H1 (cell line): ENCODE results near the gene SLC39A6. TPM values are rescaled to one million over a fixed set of nuclear protein-coding genes. Genes with fewer than 3 reads are reported as not detected.

ENCODE experiments used
- CTCF ChIA-PET: fragments of 300-600 bp; sonication (Branson Sonifier 250); formaldehyde crosslinking; loops from one replicate; lab custom pipeline; 2021; ENCODE audit not compliant: partially characterized antibody; lab: Charles Lee
- POLR2A ChIA-PET: fragments of 300-600 bp; sonication (Branson Sonifier 250); formaldehyde crosslinking; loops from one replicate; lab custom pipeline; 2021; ENCODE audit warnings: inconsistent platforms; ENCODE audit not compliant: partially characterized antibody; lab: Charles Lee
- DNase-seq, 2 experiments: peaks; one replicate each; pipeline versions ENCODE4 v3.0.0 to v3.0.0-alpha.2; 2010 to 2022; ENCODE audit warnings: low spot score in 2 of 2, low read depth in 1 of 2, mixed read lengths in 1 of 2
- FAIRE-seq: peaks from 2 replicates; lab custom pipeline; 2011; peaks lifted over from hg19 to GRCh38; lab: Jason Lieb, UNC
- H2AFZ ChIP-seq: 2 replicates; pipeline ENCODE4 v1.8.1; 2012; ENCODE audit warnings: low read length, inconsistent platforms
- H2AK5ac ChIP-seq: 2 replicates; pipeline ENCODE4 v1.6.1; 2013; ENCODE audit warnings: low read depth, low read length
- H2BK120ac ChIP-seq: replicated peaks from 2 replicates; pipeline ENCODE3; 2013; ENCODE audit warnings: low read depth, low read length, inconsistent platforms
- H2BK12ac ChIP-seq: 2 replicates; pipeline ENCODE4 v1.6.1; 2013; ENCODE audit warnings: low read depth, low read length
- H2BK15ac ChIP-seq: 2 replicates; pipeline ENCODE4 v1.6.1; 2013; ENCODE audit warnings: low read length
- H2BK20ac ChIP-seq: 2 replicates; pipeline ENCODE4 v1.6.1; 2013; ENCODE audit warnings: low read length
- H2BK5ac ChIP-seq: 2 replicates; pipeline ENCODE4 v1.6.1; 2013; ENCODE audit warnings: low read depth, low read length
- H3K14ac ChIP-seq: 2 replicates; pipeline ENCODE4 v1.6.1; 2013; ENCODE audit warnings: inconsistent platforms; ENCODE audit not compliant: insufficient read length
- H3K18ac ChIP-seq: 2 replicates; pipeline ENCODE4 v1.6.1; 2013; ENCODE audit warnings: low read length; ENCODE audit errors: extremely low read depth
- H3K23ac ChIP-seq: 2 replicates; pipeline ENCODE4 v1.6.1; 2013; ENCODE audit warnings: inconsistent platforms; ENCODE audit not compliant: insufficient read length
- H3K23me2 ChIP-seq: 2 replicates; pipeline ENCODE4 v1.6.1; 2013; ENCODE audit warnings: low read depth, low read length
- H3K27ac ChIP-seq: 2 replicates; pipeline ENCODE4 v1.6.1; 2011; ENCODE audit warnings: low read depth, low read length, inconsistent platforms
- H3K27me3 ChIP-seq, 4 experiments: replicated peaks in 1 of 4; 1 replicate in 1 of 4; 2 replicates in 3 of 4; pipeline versions ENCODE4 v1.6.1 to v1.8.1; 2011 to 2013; ENCODE audit warnings: low read length in 3 of 4, mild to moderate bottlenecking in 3 of 4, inconsistent platforms in 2 of 4, mixed read lengths in 2 of 4, moderate library complexity in 1 of 4; ENCODE audit not compliant: control insufficient read depth in 3 of 4, insufficient read depth in 3 of 4; ENCODE audit errors: extremely low read depth in 1 of 4
- H3K36me3 ChIP-seq, 4 experiments: 2 replicates each; pipeline versions ENCODE4 v1.6.1 to v1.8.1; 2011 to 2013; ENCODE audit warnings: mild to moderate bottlenecking in 4 of 4, low read length in 3 of 4, moderate library complexity in 2 of 4, control low read depth in 1 of 4, inconsistent platforms in 1 of 4; ENCODE audit not compliant: insufficient read depth in 4 of 4, control insufficient read depth in 2 of 4
- H3K4ac ChIP-seq: replicated peaks from 2 replicates; pipeline ENCODE3; 2013; ENCODE audit warnings: low read length, low read depth, mixed read lengths, inconsistent platforms; ENCODE audit not compliant: insufficient read length
- H3K4me1 ChIP-seq, 4 experiments: replicated peaks in 1 of 4; 1 replicate in 1 of 4; 2 replicates in 3 of 4; pipeline versions ENCODE4 v1.6.1 to v1.8.1; 2011 to 2013; ENCODE audit warnings: low read length in 3 of 4, inconsistent platforms in 2 of 4, mixed read lengths in 1 of 4; ENCODE audit not compliant: insufficient read depth in 4 of 4, control insufficient read depth in 3 of 4
- H3K4me2 ChIP-seq, 2 experiments: 2 replicates each; pipeline versions ENCODE4 v1.6.1 to v1.8.1; 2011 to 2013; ENCODE audit warnings: low read depth in 2 of 2, low read length in 2 of 2, control low read depth in 1 of 2, inconsistent platforms in 1 of 2, mild to moderate bottlenecking in 1 of 2; ENCODE audit not compliant: insufficient read depth in 1 of 2
- H3K4me3 ChIP-seq, 4 experiments: fragments of 200-600, 300-600 bp in 1 of 4; sonication (generic), shearing (Covaris generic), sonication (Bioruptor Twin) in 1 of 4; 2 replicates each; pipeline versions ENCODE4 v1.5.1 to v1.8.1; 2011 to 2016; ENCODE audit warnings: low read length in 4 of 4, low read depth in 3 of 4, control low read depth in 2 of 4, inconsistent platforms in 2 of 4, mild to moderate bottlenecking in 2 of 4, mixed read lengths in 1 of 4, moderate library complexity in 1 of 4; ENCODE audit not compliant: insufficient read depth in 2 of 4; ENCODE audit errors: extremely low read depth in 1 of 4
- H3K56ac ChIP-seq: replicated peaks from 2 replicates; pipeline ENCODE3; 2013; ENCODE audit warnings: low read depth, mild to moderate bottlenecking, mixed read lengths, low read length, inconsistent platforms; ENCODE audit not compliant: insufficient read length
- H3K79me1 ChIP-seq: 2 replicates; pipeline ENCODE4 v1.6.1; 2013; ENCODE audit warnings: low read depth, low read length, control low read depth
- H3K79me2 ChIP-seq, 2 experiments: 2 replicates each; pipeline versions ENCODE4 v1.6.1 to v1.8.1; 2012 to 2013; ENCODE audit warnings: low read length in 2 of 2, mild to moderate bottlenecking in 2 of 2, inconsistent platforms in 1 of 2; ENCODE audit not compliant: insufficient read depth in 2 of 2, control insufficient read depth in 1 of 2
- H3K9ac ChIP-seq, 4 experiments: replicated peaks in 1 of 4; 1 replicate in 1 of 4; 2 replicates in 3 of 4; pipeline versions ENCODE4 v1.6.1 to v1.8.1; 2011 to 2013; ENCODE audit warnings: low read depth in 3 of 4, low read length in 3 of 4, control low read depth in 2 of 4, mild to moderate bottlenecking in 2 of 4, moderate library complexity in 2 of 4, inconsistent platforms in 1 of 4; ENCODE audit errors: extremely low read depth in 1 of 4
- H3K9me3 ChIP-seq, 2 experiments: 2 replicates each; pipeline versions ENCODE4 v1.6.1 to v1.8.1; 2012 to 2013; ENCODE audit warnings: mild to moderate bottlenecking in 2 of 2, moderate library complexity in 2 of 2, control low read depth in 1 of 2, inconsistent platforms in 1 of 2, low read depth in 1 of 2, low read length in 1 of 2, mixed read lengths in 1 of 2; ENCODE audit not compliant: insufficient read depth in 2 of 2
- H4K20me1 ChIP-seq, 2 experiments: replicated peaks in 1 of 2; 2 replicates each; pipeline versions ENCODE3 to v1.8.1; 2011 to 2013; ENCODE audit warnings: inconsistent platforms in 2 of 2, low read length in 2 of 2, mild to moderate bottlenecking in 1 of 2; ENCODE audit not compliant: insufficient read depth in 2 of 2, control insufficient read depth in 1 of 2
- H4K5ac ChIP-seq: 2 replicates; pipeline ENCODE4 v1.6.1; 2013; ENCODE audit warnings: low read length, low read depth, mixed read lengths, inconsistent platforms; ENCODE audit not compliant: insufficient read length
- H4K8ac ChIP-seq: 2 replicates; pipeline ENCODE4 v1.8.0; 2013; ENCODE audit warnings: mild to moderate bottlenecking, moderate library complexity, low read length, inconsistent platforms; ENCODE audit not compliant: insufficient read depth; ENCODE audit errors: extremely low read depth
- H4K91ac ChIP-seq: replicated peaks from 2 replicates; pipeline ENCODE3; 2013; ENCODE audit warnings: low read length, mixed read lengths, inconsistent platforms; ENCODE audit not compliant: insufficient read length
- ASH2L ChIP-seq: fragments of 200-600, 300-600 bp; sonication (generic); IDR thresholded peaks from one replicate; pipeline ENCODE4 v1.7.1; 2017; ENCODE audit warnings: low read length
- CEBPB ChIP-seq: IDR thresholded peaks from 2 replicates; pipeline ENCODE4 v1.6.1; 2012; ENCODE audit warnings: low read depth, low read length
- CTBP2 ChIP-seq: IDR thresholded peaks from 2 replicates; pipeline ENCODE4 v1.7.0; 2011; ENCODE audit warnings: borderline replicate concordance, mild to moderate bottlenecking, moderate library complexity, mixed read lengths, low read length; ENCODE audit not compliant: insufficient read depth, insufficient read length
- HDAC2 ChIP-seq, 2 experiments: fragments of 300-600 bp in 1 of 2; sonication (generic) in 1 of 2; IDR thresholded peaks; 2 replicates each; pipeline ENCODE4 v1.6.1; 2011 to 2012; ENCODE audit warnings: low read depth in 2 of 2, low read length in 2 of 2, mild to moderate bottlenecking in 2 of 2, moderate library complexity in 2 of 2, borderline replicate concordance in 1 of 2, inconsistent platforms in 1 of 2
- NANOG ChIP-seq: IDR thresholded peaks from 2 replicates; pipeline ENCODE4 v1.6.1; 2011; ENCODE audit warnings: low read length, low read depth, mild to moderate bottlenecking, inconsistent platforms; ENCODE audit not compliant: insufficient read depth, poor library complexity, severe bottlenecking
- NRF1 ChIP-seq: IDR thresholded peaks from 2 replicates; pipeline ENCODE4 v1.6.1; 2011; ENCODE audit warnings: mild to moderate bottlenecking, low read depth, low read length, improper control_type of control experiment
- PHF8 ChIP-seq: fragments of 200-600 bp; sonication (generic); conservative IDR thresholded peaks from 2 replicates; pipeline ENCODE4 v1.7.1; 2012; ENCODE audit warnings: low read depth, mild to moderate bottlenecking, inconsistent platforms, low read length, moderate library complexity
- SIRT6 ChIP-seq: IDR thresholded peaks from one replicate; pipeline ENCODE4 v1.7.1; 2012; ENCODE audit warnings: low read length, inconsistent platforms
- SP1 ChIP-seq: IDR thresholded peaks from 2 replicates; pipeline ENCODE4 v1.6.1; 2011; ENCODE audit warnings: low read depth, low read length
- SRF ChIP-seq: IDR thresholded peaks from 2 replicates; pipeline ENCODE4 v1.6.1; 2011; ENCODE audit warnings: mild to moderate bottlenecking, low read depth, low read length, moderate library complexity
- WGBS, 2 experiments: shearing (Covaris generic) in 1 of 2; methylation state at CpG; one replicate each; pipeline versions ENCODE4 v1.1.6 to v1.1.7; 2013 to 2015; ENCODE audit warnings: low lambda C conversion rate in 2 of 2, mixed read lengths in 2 of 2, inconsistent platforms in 1 of 2, low coverage in 1 of 2, missing lambda C conversion rate in 1 of 2; ENCODE audit not compliant: insufficient replicate concordance in 2 of 2, insufficient coverage in 1 of 2, insufficient read length in 1 of 2; ENCODE audit errors: extremely low coverage in 1 of 2, missing lambda C conversion rate in 1 of 2; 5-methylcytosine and 5-hydroxymethylcytosine counted together
- polyA plus RNA-seq, 7 experiments: library from polyadenylated mRNA; depleted of rRNA in 3 of 7; stranded (reverse) in 5 of 7; unstranded in 2 of 7; fragments of >200 nt in 5 of 7; fragments of 200-250 nt in 2 of 7; gene quantifications; 1 replicate in 5 of 7; 2 replicates in 1 of 7; 4 replicates in 1 of 7; pipeline versions ENCODE4 v1.2.1 to v1.2.3, GENCODE V29; 2011 to 2013; ENCODE audit warnings: missing spikeins in 2 of 7, mixed read lengths in 2 of 7
- total RNA-seq: library from RNA; stranded (reverse); fragmentation: NEBNext Ultra II Directional; extraction: Animal tissue kit (Norgen Biotek cat#: 25700); gene quantifications from 2 replicates; pipeline ENCODE4 v1.2.1, GENCODE V29; 2021

The SLC39A6 gene
- total and polyA plus RNA-seq, 2 of the 8 experiments (the other 6 are each of a cell fraction or from before 2014, with no cell fraction given), result 36.8 to 55.4 TPM

GRCh38 chr18:36160959-36161371, 31.8 kb upstream of the SLC39A6 start:
- FAIRE-seq (no peak), DNase-seq (no peak)
- no peak overlapping the region for H4K8ac ChIP-seq
- H3K27ac ChIP-seq, result no peak overlapping the region
- H3K9ac ChIP-seq, result no peak overlapping the region
- no peak overlapping the region for H2BK12ac ChIP-seq
- no peak overlapping the region for H2BK20ac ChIP-seq
- H2BK120ac ChIP-seq, result no peak overlapping the region
- H3K9me3 ChIP-seq, result no peaks in the 10 kb centered on the region
- H3K27me3 ChIP-seq, result no peaks in the 10 kb centered on the region
- H3K4ac ChIP-seq, result no peak overlapping the region
- no peak overlapping the region for H3K56ac ChIP-seq
- no peak overlapping the region for H3K4me3 ChIP-seq
- H3K4me1 ChIP-seq, result no peaks in the 10 kb centered on the region
- H3K18ac ChIP-seq, result no peak overlapping the region
- no peak overlapping the region for H2BK5ac ChIP-seq
- H3K79me1 ChIP-seq, result no peaks in the 10 kb centered on the region
- ChIA-PET POLR2A (interaction anchor here (0.7 to 1.5 kb wide), 2 partner anchors 20 to 439 kb away, joined by 3 read pairs; no protein-coding TSS in a partner anchor), CTCF (interaction anchor here (0.6 to 2.7 kb wide), 3 partner anchors 27 to 123 kb away, joined by 3 to 15 read pairs (median 5); no protein-coding TSS in a partner anchor)
- TF ChIP-seq NANOG (no peak), SP1 (no peak), SRF (no peak), CEBPB (no peak), NRF1 (no peak), ASH2L (no peak), SIRT6 (no peak), CTBP2 (no peak), PHF8 (no peak), HDAC2 (IDR thresholded peaks at IDR 0.05; ENCODE audit: borderline replicate concordance in 1 of 2, low read depth in 2 of 2, low read length in 2 of 2) (no peak)
- no peaks in the 10 kb centered on the region; the same call in 1 of the 2 replicates for H3K23me2 ChIP-seq
- H2AK5ac ChIP-seq, result no peak overlapping the region
- no peak overlapping the region for H3K14ac ChIP-seq
- H3K4me2 ChIP-seq, result no peak overlapping the region
- no peak overlapping the region for H4K5ac ChIP-seq
- no peak overlapping the region for H2AFZ ChIP-seq
- no peak overlapping the region for H4K91ac ChIP-seq
- H2BK15ac ChIP-seq, result no peak overlapping the region
- H3K79me2 ChIP-seq, result no peaks in the 10 kb centered on the region
- H4K20me1 ChIP-seq, result peaks cover 0 to 2% of the 10 kb centered on the region in 2 experiments
- H3K36me3 ChIP-seq, result peaks cover 27 to 91% (median 65%) of the 10 kb centered on the region in 4 experiments
- 89% methylated on average over 4 of the region's 4 CpGs; no CpG with 5 or more reads in 1 of the 2 experiments for WGBS, 2 experiments
- no peak overlapping the region for H3K23ac ChIP-seq
